22Rv1 (cell line): ENCODE results near the gene KL.

Source experiments
- H3K27ac ChIP-seq: fragments of 450-650 bp; 2 replicates; pipeline ENCODE4 v1.5.1; 2017
- ZFX ChIP-seq: fragments of 450-650 bp; IDR thresholded peaks from 2 replicates; pipeline ENCODE4 v1.6.1; 2017; ENCODE audit warnings: antibody characterized with exemption, borderline replicate concordance
- TF ChIP-seq, protein P1 (sequence below): fragments of 450-650 bp; IDR thresholded peaks from 2 replicates; pipeline ENCODE4 v1.5.1; 2017; ENCODE audit warnings: mild to moderate bottlenecking

KL gene

DNA sequence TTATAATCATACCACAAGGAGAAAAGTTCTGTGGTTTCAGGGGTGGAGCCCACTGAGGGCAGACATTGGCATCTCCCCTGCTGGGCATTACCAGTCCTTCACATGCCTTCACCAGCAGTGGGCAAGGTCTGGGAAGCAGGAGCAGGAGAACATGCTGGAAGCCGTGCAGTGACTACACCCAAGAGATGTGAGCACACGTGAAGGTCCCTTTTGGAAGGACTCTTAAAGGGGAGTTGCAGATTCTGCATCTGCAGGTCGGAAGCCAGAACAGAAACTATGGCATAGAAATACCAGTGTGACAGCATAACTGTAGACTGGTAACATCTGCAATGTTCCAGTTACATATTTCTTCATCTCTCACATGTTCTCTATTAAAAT, 26.9 kb upstream of the KL start:
- H3K27ac ChIP-seq, result no peak overlapping the region

DNA sequence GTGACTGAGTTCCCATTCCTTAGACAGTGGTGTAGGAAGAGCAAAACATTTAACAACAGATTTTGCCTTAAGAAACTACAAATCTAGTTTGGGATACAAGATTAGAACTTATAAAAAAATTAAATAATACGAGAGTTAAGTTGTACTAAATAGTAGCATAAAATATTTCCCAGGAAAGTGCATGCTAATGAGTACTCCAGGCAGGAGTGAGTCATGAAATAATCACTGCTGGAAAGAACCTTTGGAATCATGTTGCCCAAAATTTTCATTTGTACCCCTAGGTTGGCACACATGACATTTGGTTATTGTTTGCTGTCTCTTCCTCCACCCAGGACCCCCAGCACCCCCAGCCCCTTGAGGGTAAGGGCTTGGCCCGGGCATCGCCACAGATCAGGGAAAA, 26.3 kb upstream of the KL start:
- no peak overlapping the region for H3K27ac ChIP-seq
- TF ChIP-seq, protein P1, sequence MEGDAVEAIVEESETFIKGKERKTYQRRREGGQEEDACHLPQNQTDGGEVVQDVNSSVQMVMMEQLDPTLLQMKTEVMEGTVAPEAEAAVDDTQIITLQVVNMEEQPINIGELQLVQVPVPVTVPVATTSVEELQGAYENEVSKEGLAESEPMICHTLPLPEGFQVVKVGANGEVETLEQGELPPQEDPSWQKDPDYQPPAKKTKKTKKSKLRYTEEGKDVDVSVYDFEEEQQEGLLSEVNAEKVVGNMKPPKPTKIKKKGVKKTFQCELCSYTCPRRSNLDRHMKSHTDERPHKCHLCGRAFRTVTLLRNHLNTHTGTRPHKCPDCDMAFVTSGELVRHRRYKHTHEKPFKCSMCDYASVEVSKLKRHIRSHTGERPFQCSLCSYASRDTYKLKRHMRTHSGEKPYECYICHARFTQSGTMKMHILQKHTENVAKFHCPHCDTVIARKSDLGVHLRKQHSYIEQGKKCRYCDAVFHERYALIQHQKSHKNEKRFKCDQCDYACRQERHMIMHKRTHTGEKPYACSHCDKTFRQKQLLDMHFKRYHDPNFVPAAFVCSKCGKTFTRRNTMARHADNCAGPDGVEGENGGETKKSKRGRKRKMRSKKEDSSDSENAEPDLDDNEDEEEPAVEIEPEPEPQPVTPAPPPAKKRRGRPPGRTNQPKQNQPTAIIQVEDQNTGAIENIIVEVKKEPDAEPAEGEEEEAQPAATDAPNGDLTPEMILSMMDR, result no peak
- no peak for TF ChIP-seq ZFX

More for the DNA sequence above, 26.9 kb upstream of the KL start:
- TF ChIP-seq ZFX, result no peak
- TF ChIP-seq, protein P1, result no peak

DNA sequence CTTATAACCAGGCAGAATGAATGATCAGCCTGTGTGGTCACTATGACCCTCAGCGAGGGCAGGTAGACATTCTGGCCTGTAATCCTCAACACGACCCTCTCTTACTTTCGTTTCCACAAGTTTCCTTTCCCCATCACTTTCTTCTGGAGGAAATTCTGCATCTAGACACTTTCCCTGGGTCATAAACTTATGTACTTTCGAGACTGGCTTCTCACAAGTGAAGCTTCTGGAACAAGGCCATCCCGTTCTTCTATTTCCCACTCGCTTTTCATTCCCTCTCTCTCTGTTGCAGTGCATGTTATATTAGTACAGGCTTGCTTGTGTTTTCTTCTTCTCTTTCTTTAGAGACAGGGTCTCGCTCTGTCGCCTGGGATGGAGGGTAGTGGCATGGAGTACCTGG, 23.1 kb upstream of the KL start:
- H3K27ac ChIP-seq, result no peak overlapping the region
- TF ChIP-seq ZFX, result no peak
- TF ChIP-seq, protein P1, result no peak

DNA sequence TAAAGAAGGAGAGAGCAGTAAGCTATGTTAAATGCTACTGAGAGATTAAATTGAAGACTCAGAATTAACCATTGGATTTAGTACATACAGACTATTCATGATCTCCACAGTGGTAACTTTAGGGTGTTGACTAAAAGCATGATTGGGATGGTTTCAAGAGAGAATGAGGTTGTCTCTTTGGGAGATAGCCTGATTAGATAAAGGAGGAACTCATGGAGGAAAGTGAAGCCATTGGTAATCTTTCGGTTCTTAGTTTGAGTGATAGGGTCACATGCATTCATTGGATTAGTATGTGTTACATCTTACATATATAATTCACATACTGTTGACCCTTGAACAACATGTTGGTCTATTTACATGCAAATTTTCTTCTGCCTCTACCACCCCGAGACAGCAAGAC, 18.8 kb upstream of the KL start:
- TF ChIP-seq, protein P1, result no peak
- TF ChIP-seq ZFX, result no peak
- H3K27ac ChIP-seq, result no peak overlapping the region

DNA sequence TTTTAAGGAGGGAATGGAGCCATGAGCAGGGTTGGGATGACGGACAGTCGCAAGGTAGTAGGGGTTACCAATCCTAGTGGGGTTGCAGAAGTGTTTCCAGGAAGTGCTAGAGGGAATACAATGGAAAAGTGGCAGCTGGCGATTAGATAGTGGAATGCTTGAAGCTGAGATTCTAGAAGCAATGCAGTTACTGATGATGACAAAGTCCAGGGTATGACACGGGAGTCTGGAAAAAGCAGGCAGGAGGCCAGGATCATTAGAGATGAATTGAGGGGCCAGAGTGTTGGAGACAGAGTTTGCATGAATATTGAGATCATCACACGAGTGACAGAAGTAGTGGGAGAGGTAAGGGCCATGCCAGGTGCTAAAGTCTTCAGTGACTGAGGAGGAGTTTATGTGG, 17.3 kb upstream of the KL start:
- H3K27ac ChIP-seq, result no peak overlapping the region
- TF ChIP-seq ZFX, result no peak
- TF ChIP-seq, protein P1, result no peak

DNA sequence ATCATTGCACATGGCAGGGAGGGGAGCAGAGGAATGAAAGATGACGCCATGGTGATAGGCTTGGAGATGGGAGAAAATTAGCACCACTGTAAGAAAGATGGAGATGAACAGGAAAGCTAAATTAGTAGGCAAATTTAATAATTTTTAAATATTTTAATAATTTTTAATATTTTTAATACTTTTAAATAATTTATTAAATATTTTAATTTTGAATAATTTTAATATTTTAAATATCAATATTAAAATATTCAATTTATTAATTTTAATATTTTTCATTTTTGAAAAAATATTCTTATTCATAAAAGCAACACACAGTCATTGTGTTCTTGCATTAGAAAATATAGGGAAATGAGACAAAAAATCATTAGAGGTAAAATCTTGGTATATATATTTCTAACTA, 15.9 kb upstream of the KL start:
- TF ChIP-seq, protein P1, result no peak
- no peak for TF ChIP-seq ZFX
- H3K27ac ChIP-seq, result no peak overlapping the region

DNA sequence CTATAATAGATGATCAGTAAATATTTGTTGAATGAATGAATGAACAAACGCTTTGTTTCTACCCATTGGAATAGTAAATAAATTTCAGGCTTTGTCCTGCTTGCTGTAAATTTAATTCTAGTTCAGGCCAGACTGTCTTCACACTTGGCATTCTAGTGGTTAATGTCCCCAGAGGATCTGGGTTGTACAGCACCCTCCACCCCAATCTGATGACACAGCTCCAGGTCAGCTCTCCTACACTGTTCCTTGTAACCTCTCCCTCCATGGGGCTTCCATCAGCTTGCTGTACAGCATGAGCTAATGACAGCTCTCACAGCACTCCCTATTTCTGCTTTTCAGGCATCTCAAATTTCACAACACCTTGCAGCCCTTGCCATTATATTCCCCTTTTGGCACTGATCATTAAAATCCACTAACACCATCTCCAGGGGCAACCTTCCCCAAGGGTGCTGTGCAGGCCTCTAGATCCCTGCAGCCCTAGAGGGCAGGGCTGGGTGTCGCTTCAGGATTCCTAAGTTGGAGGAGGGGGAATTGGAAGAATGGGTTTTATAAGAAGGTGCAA, 12.7 kb upstream of the KL start:
- TF ChIP-seq, protein P1, result no peak
- TF ChIP-seq ZFX, result no peak
- no peak overlapping the region for H3K27ac ChIP-seq
